Peyer's patch (tissue), 4 donors: ENCODE data around the gene MAN1B1.

Experiments
- CTCF ChIP-seq, 6 experiments: fragments of 450-650 bp in 4 of 6; fragments of 200-600 bp in 2 of 6; sonication (generic) in 1 of 6; IDR thresholded peaks; one replicate each; pipeline ENCODE4 v1.5.1; 2017 to 2019; ENCODE audit warnings: antibody characterized with exemption in 6 of 6, mild to moderate bottlenecking in 3 of 6, moderate library complexity in 1 of 6
- POLR2A ChIP-seq, 2 donors: fragments of 450-650 bp; IDR thresholded peaks; one replicate each; pipeline ENCODE4 v1.5.1; 2017; ENCODE audit warnings: antibody characterized with exemption in 2 of 2, mild to moderate bottlenecking in 2 of 2, moderate library complexity in 2 of 2

DNA sequence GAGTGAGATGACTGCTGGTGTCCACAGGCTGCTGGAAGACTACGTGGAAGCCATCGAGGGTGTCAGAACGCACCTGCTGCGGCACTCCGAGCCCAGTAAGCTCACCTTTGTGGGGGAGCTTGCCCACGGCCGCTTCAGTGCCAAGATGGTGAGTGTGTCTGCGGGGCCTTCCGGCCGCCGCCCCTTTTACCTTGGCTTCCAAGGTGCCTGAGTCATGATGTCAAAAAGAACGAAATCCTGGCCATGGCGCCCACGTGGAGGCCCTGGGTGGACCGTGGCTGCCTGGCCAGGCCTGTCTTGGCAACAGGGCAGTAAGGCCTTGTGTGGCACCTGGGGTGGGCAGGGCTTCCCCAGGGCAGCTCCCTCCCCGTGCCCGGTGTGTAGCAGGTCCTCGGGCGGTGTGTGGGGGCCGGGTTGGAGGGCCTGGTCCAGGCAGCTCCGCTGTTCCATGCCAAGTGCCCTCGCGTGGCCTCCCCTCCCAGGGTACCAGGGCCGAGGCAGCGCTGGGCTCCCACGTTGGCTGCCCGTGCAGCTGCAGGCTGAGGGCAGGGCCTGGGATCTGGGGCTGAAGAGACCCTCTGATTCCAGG lies 20.0 kb downstream of the MAN1B1 start:
- TF ChIP-seq POLR2A (IDR thresholded peaks at IDR 0.05) (no peak), CTCF (IDR thresholded peaks at IDR 0.05) (no peak)
